TTC549 (cell line): ENCODE data around the gene ZCCHC4.
A peak's percentile ranks its signal among the peaks of the same experiment; 100 is the strongest.
"Not testable (repeated sequence)": the region's sequence is repeated elsewhere in the genome, so short reads cannot be mapped to it uniquely, and the experiment has no call there.

Experiments used
- FAIRE-seq: peaks from 2 replicates; lab custom pipeline; 2012; peaks lifted over from hg19 to GRCh38; lab: Jason Lieb, UNC

ZCCHC4 gene

DNA sequence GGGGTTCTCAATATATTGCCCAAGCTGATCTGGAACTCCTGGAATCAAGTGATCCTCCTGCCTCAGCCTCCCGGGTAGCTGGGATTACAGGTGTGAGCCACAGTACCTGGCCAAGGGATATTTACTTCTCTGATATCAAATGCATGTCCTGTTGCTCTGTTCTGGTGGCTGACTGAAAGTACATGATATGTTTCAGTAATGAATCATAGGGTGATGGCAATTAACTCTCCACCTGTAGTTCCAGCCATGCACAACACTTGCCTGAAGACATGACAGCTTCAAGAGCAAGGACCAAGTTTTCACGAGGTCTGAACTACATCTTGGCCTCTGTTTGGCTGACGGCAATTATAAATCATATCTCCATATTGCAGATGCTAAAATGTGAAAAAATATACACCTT lies 9.1 kb downstream of the ZCCHC4 start:
- FAIRE-seq: no peak

DNA sequence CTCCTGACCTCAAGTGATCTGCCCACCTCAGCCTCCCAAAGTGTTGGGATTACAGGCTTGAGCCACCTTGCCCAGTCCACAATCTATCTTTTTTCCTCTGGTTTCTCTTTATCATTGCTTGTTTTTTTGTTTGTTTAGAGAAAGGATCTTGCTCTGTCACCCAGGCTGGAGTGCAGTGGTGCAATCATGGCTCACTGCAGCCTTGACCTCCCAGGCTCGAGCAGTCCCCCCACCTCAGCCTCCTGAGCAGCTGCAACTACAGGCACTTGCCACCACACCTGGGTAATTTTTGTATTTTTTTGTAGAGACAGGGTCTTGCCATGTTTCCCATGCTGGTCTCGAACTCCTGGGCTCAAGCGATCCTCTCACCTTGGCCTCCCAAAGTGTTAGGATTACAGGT lies 15.9 kb downstream of the ZCCHC4 start:
- FAIRE-seq: not testable (repeated sequence)

DNA sequence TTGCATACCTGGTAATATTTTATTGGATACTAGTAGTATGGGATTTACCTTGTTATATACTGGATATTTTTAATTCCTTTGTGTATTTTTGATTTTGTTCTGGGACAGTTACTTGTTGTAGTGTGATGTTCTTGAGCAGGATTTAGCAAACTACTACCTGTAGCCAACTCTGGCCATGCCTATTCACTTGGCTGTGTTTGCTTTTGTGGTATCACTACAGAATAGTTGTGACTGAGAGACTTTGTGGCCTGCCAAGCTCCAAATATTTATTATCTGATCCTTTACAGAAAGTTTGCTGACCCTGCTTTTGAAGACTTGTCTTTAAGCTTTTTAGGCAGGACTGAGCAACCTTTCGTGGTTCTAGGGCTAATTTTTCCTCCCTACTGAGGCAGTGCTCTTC lies 17.8 kb downstream of the ZCCHC4 start:
- no peak for FAIRE-seq

DNA sequence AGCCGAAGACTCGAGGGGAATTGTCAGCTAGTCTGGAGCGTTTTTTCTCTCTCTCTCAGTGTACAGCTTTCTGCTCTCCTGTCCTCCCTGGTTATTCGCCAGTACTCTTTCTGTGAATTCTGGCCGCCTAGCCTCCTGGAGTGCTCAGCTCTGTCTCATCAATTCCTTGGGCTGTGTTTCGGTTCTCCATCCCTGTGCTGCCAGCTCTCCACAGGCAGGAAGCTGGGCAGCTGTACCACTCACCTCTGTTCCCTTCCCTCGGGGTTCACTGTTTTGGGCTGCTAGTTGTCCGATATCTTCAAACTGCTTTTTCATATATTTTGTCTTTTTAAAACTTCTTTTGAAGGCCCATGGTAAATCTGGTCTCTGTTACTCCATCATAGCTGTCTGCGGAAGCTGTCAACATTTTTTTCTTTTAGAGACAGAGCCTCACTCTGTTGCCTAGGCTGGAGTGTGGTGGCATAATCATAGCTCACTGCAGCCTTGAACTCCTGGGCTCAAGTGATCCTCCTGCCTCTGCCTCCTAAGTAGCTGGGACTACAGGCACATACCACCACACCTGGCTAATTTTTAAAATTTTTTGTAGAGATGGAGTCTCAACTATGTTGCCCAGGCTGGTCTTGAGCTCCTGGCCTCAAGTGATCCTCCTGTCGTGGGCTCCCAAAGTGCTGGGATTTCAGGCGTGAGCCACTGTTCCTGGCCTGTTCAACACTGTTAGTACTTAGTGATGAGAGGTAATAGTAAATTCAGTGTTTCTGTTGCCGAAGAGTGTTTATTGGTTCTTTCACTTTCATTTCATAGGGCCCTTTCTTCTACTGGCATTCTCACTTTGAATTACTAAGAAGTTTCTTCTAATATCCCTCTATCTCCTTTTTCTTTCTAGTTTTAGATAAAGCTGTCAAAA lies 18.6 kb downstream of the ZCCHC4 start:
- FAIRE-seq: no peak

DNA sequence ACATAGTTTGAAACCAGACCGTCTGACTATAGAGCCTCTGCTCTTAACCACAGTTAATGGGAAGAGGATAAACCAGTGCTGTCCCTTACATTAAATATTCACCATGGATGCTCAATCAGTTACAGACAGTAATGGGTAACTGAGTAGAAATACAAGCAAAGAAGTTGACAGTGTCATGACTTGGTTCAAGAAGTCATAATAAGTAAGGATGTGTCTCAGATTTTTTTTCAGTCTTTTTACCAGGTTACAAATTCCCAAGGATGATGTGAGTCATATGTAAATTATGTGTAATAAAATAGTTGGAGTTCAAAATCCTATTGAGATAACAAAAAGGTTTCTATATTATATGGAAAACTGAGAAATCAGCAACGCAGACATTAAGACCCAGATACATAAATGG lies 31.1 kb downstream of the ZCCHC4 start:
- FAIRE-seq: no peak

DNA sequence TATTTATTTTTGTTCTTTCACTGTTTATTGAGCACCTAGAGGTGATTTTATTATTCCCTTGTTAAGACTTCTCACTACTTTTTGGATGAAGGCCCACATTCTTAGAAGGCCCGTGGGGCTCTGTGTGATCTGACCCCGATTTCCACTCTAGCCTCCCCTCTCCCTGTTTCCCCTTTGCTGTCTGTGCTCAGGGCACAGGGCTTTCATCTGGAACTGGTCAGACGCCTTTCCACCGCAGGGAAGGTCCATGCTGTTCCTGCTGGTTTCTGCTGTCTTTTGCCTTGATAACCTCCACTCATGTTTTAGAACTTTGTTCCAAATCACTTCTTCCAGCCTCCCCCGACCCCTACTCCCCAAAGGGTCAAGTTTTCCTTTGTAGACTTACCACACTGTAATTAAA lies 33.2 kb downstream of the ZCCHC4 start:
- FAIRE-seq: no peak

DNA sequence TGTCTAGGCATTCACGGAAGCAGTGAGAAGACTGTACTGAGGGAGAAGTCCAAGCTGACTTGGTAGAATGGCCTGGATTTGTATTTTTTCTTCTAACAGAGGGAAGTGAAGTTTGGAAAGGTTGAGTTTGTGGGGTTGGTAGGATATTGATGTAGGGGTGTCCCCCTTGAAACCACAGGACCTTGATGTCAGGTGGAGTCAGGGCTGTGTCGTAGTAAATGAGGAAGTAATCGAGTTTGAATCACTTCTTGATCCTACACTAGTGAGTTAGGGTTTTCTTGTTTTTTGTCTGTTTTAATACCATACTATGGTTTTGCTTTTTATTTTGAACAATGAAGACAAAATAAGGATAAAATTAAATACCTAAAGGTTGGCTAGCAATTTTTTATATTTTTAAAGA lies 34.3 kb downstream of the ZCCHC4 start:
- FAIRE-seq: no peak

DNA sequence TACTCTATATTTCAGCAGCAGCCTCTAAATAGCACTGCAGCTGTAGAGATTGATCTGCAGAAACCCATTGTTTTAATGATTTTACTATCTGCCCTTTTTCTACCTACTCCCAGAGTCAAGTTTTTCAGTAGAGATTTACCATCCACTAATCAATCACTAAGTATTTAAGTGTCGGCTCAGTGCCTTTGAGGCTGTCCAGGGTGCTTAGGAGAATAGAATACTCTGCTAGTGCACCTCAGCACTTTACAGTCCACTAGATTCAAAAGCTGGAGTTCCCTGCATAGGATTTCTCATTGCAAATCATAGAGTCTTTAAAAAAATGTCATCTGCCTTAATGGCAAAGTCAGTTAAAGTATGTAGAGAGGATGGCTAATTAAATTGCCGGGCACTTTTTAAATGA lies 34.9 kb downstream of the ZCCHC4 start:
- no peak for FAIRE-seq

DNA sequence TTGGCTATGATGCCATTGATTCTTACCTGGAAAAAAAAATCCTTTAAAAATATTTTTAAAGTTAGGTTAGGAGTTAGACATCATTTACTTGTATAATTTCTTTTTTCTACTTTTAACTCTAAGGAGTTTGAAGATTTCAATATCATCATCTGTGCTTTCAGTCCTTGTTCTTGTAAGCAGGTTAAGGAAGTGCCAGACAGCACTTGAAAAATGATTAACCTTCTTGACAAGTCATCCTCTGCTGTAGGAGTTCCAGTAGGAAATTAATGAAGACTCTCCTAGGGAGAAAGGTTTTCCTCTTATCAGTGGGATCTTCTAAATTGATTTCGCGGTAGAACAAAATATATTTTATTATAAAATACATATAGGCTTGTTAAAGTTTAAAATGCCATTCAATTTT lies 35.4 kb downstream of the ZCCHC4 start:
- no peak for FAIRE-seq

DNA sequence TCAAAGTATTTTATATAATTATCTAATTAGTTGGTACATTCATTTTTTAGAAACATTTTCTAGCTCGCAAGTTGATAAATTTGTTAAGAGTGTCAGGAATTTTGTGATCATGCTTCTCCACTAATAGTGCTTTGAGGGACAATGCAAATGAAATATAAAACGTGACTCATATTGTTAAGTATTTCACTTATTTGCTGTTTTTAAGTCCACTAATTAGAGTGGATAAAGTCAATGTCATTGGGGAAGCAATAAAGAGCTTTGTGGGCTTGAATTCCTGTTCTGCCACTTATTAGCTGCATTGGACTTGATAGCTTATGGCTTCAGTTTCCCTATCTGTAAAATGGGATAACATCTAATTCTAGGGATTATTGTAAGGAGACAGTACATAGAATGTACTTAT lies 38.0 kb downstream of the ZCCHC4 start:
- no peak for FAIRE-seq

DNA sequence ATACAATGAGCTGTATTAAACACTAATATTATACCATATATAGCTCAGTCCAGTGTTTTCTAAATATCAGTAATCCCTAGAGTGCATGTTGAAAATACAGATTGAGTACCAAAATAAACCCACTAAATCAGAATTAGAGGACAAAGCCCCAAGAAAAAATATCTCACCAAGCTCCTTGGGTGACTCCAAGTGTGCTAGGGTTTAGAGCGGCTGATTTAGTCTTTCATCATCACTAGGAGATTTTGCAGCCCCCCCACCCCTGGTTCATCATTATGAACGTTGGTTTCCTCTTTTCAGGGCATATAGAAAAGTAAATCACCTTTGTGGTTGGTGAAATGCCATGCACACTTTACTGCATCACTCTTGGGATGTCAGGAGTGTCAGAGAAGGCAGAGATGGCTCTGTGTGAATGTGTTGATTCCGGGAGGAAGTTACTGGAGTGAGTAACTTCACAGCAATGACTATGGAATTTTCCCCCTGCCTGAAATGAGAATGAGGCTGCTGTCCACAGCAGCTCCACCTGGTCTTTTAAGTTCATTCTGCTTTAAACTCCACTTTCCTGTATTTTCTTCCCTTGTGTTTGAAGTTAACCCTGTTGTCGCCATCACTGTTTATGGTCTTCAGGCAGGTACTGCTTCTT lies 39.3 kb downstream of the ZCCHC4 start:
- no peak for FAIRE-seq

DNA sequence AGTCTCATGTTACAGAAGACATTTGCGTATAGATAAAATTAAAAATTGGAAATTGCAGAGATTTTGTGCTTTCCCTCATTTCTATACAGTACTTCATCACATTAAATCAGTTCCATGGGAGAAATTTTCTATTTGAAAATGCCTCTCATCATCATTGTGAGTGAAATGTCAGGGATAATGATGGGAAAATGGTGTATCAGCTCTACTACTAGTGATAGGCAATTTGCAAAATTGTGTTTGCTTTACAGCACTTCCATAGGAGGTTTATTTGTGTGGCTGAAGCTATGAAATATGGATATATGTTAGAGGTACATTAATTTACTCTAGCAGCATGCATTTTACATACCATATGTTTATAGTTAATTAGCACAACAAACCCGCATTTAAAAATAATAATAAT lies 43.5 kb downstream of the ZCCHC4 start:
- no peak for FAIRE-seq

DNA sequence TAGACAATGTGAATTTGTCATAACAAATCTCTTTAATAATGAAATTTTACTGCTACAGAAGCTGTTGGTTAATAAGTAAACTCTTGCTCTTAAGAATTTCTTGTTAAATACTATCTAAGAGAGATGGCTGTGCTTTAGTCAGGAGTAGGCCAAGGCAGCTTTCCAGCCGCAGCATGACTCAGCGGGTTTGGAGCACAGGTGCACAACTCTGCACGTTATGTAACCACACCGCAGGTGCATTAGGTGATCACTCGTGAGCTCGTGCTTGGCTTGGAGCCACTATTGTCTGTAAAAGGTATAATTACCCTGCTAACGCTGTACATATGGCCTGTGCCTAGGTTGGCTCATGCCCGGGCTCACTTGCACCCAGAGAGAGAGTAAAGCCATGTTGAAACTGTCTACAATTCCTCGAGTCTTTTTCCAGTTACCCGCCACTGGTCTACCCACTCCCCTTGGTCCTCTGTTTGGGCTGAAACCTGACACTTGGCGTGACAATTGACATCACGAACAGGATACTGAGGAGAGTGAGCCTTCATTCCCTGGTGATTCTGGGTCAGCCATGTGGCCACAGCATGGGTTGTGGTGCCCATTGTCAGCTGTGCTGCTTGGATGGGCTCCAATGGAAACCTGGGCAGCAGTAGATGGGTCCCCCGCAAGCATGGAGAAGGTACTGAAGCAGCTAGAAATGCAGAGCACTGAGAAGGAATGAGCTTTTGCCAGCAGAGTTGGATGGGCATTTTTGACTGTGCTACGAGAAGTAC lies 46.1 kb downstream of the ZCCHC4 start:
- FAIRE-seq: no peak

DNA sequence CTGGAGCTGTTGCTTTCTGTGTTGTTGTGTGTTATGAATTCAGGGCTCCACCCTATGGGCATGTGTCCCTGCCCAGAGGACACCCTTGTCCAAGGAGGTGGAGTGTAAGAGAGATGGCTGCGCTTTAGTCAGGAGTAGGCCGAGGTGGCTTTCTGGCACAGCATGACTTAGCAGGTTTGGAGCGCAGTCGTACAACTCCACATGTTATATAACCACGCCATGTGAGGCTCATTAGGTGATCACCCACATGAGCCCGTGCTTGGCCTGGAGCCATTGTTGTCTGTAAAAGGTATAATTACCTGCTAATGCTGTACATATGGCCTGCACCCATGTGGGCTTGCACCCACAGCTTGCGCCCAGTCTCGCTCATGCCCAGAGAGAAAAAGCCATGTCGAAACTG lies 48.7 kb downstream of the ZCCHC4 start:
- no peak for FAIRE-seq

DNA sequence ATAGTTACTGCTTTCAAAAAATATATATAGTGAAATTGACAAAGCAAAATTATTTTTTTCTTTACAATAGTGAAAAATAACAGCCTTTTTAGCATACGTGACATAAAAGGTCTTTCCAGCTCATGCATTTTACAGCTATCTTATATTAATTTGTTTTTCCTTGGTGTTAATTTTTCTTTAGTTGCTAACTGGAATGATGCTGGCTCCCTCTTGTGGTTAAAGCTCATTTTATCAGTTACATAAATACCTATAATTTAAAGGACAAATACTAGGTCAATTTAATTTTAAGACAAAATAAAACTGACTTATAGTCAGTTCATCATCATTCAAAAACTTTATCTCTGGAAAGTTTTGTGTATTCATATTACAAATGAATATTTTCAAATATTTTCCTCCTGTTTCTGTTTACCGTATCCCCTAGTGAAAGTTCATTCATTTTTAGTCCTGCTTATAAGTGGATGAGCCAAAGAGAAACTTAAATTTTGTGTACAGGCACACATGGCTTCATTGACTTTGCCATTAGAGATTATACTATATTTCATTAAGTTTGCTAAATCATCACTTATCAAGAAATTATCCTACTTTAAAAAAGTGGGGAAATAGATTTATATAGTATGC lies 54.5 kb downstream of the ZCCHC4 start:
- FAIRE-seq: peak; percentile 84

DNA sequence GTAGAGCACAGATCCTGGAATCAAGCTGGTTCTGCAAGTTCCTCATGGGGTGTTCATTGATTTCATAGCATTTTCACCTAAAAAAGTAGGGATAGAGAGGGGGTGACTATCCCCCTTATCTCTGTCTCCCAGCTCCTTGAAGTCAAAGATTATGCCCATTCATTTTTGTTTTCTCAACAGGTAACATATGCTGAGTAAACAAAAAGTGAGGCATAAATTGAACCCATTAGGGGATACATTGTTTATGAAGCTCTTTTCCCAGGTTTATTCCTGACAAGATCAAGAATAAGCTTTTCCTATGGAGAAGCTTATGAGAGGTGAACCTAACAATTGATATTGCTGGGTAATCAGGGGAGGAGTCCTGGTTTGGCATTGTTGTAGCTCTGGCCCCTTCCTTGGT lies 55.3 kb downstream of the ZCCHC4 start:
- FAIRE-seq: no peak

DNA sequence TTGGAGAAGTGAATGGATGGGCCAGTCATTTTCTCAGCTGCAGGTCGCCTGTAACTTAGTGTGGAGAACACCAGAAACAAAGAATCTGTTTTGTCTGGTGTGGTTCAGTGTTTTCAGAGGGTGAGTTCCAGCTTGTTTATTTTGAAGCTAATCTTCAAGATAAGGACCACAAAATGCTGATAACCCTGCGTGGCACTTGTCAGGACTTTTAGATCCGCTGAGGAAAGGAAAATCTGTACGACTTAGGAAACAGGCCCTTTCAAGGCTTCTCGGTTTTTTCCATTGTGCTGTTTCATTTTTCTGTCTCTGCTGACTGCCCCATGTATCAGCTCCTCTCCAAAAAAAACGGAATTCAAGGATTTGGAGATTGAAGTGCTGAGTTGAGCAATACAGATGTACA lies 55.7 kb downstream of the ZCCHC4 start:
- no peak for FAIRE-seq

DNA sequence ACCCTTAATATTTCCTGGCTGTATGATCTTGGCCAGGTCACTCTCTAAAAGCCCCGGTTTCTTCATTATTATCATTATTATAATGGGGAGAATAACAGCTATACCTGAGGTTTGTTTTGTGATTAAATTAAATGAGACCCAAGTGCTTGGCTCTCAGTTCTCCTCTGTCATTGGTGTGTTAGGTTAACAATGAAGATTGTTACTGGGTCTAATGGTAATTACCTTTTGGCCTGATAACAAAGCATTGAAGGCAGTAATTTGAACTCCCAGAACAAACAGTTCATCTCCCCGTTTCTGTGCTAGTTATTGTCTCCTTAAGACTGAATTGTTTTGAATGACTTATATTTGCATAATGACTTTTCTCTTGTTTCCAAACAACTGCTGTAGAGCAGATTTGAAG lies 57.7 kb downstream of the ZCCHC4 start:
- FAIRE-seq: no peak

DNA sequence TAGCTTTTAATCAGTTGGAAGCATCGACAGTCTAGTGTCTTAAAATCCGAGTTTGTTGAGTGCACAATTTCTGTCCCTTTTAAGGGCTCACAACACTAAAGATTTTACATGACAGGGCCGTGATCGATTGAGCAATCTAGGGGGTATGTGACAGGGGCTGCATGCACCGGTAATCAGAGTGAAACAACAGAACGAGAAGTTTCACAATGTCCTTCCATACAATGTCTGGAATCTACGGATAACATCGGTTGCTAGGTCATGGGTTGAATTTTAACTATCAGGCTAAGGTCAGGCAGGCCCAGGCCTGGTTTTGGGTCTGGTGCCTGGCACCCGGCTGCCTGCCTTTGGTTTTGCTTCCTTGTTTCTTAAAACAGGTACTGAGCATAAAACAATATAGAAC lies 60.0 kb downstream of the ZCCHC4 start:
- not testable (repeated sequence) for FAIRE-seq

DNA sequence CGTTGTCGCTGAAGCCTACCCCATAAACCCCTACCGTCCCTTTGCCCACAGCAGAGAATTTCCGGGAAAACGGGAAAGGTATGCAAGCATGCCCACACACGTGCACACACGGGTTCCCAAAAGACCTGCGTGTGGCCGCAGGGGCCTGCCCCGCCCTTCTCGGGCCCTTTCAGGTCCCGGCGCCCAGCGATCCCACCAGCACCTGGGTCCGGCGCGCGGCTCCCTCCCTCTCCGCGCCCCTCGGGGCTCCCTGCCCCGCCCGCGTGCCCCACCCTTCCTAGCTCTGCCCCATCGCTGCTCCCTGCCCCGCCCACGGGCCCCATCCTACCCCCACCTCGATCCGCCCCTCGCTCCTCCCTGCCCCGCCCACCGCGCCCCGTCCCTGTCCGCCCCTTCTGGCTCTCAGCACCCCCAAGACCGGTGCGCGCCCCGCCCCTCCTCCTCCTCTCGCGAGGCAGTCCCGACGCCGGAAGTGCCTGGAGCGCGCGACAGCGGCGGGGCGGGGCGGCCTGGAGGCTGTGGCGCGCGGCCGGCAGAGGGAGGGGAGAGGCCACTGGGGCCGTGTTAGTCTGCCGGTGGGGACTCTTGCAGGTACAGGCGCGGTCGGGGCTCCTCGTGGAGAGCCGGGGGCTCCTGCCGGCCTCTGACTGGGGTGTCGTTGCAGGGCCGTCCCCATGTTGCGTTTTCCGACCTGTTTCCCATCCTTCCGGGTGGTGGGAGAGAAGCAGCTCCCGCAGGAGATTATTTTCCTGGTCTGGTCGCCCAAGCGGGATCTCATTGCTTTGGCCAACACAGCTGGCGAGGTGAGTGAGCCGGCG lies 64.4 kb downstream of the ZCCHC4 start, which contains the start of gene ANAPC4:
Gene ANAPC4, plus strand, starts transcription at position 510 of the 818 bp plus-strand sequence. Its CDS starts 165 bp downstream, at position 675.
- no peak for FAIRE-seq

DNA sequence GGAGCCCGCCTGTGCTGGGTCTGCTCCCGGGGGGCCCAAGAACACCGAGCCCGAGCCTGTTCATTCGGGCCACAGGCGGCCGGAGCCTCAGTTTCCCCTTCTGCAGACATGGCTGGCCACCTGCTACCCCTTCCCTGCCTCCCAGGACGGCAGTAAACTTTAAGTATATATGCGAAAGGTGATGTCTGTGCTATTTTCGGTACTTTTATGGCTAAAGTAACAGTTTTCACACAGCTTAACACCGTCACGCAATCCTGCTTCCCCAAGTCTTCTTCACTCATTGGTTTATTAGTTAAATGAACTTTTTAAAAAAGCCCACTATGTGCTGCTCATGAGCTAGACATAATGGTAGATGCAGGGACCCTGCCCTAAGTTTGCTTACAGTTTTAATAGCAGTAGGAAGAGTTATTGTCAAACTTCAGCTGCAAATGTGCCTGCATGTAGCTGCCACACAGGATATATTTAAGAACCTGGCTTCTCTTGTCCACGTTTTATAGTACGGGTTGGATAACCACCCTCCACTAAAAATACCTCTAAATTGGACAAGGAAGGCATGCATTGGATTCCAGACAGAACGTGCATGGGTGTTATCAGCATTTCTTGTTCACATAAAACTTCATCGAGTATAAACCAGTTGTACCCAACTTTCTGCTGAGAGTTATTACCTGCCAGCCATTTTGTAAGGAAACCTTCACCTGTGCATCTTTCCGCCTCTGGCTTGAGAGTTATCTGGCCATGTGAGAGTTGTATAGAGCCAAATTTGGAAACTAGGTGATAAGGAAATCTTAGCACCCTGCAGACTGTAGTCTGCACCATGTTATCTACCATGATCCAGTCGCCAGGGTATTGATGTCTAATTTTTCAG lies 65.2 kb downstream of the ZCCHC4 start:
- FAIRE-seq: no peak
